Ovary (tissue), 9 donors: ENCODE data around the gene C1orf141. TPM values are rescaled to one million over a fixed set of nuclear protein-coding genes. Genes with fewer than 3 reads are reported as not detected.

Experiments
- DNase-seq, 5 donors: peaks; one replicate each; pipeline ENCODE4 v3.0.0-alpha.2; 2019 to 2020
- H3K27ac ChIP-seq, 2 donors: fragments of 200-600 bp; one replicate each; pipeline versions ENCODE4 v1.5.1 to v1.8.0; 2019 to 2022
- H3K27me3 ChIP-seq: fragments of 200-600 bp; one replicate; pipeline ENCODE4 v1.8.0; 2022
- H3K36me3 ChIP-seq: fragments of 200-600 bp; sonication (generic); one replicate; pipeline ENCODE4 v1.5.1; 2019
- H3K4me1 ChIP-seq: one replicate; pipeline ENCODE4 v1.8.1; 2013; ENCODE audit warnings: mild to moderate bottlenecking, moderate library complexity; ENCODE audit not compliant: insufficient read depth
- H3K4me3 ChIP-seq: fragments of 200-600 bp; sonication (generic); one replicate; pipeline ENCODE4 v1.5.1; 2017
- H3K9me3 ChIP-seq, 2 donors: fragments of 200-600 bp in 1 of 2; sonication (generic) in 1 of 2; one replicate each; pipeline versions ENCODE4 v1.5.1 to v1.8.1; 2013 to 2019; ENCODE audit warnings: mild to moderate bottlenecking in 1 of 2, moderate library complexity in 1 of 2
- CTCF ChIP-seq, 3 donors: fragments of 450-650 bp in 2 of 3; fragments of 200-600 bp in 1 of 3; IDR thresholded peaks; one replicate each; pipeline versions ENCODE4 v1.5.1 to v1.8.0; 2016 to 2022; ENCODE audit warnings: antibody characterized with exemption in 3 of 3, mild to moderate bottlenecking in 1 of 3
- EP300 ChIP-seq: sonication (generic); formaldehyde crosslinking; IDR thresholded peaks from one replicate; pipeline ENCODE4 v1.6.1; 2017; ENCODE audit warnings: antibody characterized with exemption
- POLR2A ChIP-seq: fragments of 450-650 bp; IDR thresholded peaks from one replicate; pipeline ENCODE4 v1.6.1; 2017; ENCODE audit warnings: antibody characterized with exemption, mild to moderate bottlenecking, moderate library complexity
- WGBS, 3 donors: extraction: QIAGEN DNeasy Blood & Tissue Kit in 1 of 3; methylation state at CpG; one replicate each; pipeline versions ENCODE4 v1.1.5 to v1.1.7; 2013 to 2017; 5-methylcytosine and 5-hydroxymethylcytosine counted together
- intact Hi-C, 4 donors: fragments of 100-400 bp; cut with DNase I; formaldehyde crosslinking; loops; one replicate each; pipeline versions ENCODE4 v1.11.0 to v1.15.1; 2022 to 2023
- polyA plus RNA-seq, 2 donors: library from polyadenylated mRNA; stranded (reverse); fragments of 200-250 nt in 1 of 2; fragments of 350-450 nt in 1 of 2; fragmentation: Illumina TruSeq in 1 of 2; extraction: RNeasy Lipid Tissue Mini Kit (QIAGEN cat#74804) in 1 of 2; gene quantifications; one replicate each; pipeline ENCODE4 v1.2.3, GENCODE V29; 2013 to 2014
- total RNA-seq, 7 donors: library from RNA; depleted of rRNA in 2 of 7; stranded (reverse); fragments of >200 nt in 2 of 7; fragmentation: NEBNext Ultra II Directional in 3 of 7; extraction: Animal tissue kit (Norgen Biotek cat#: 25700) in 3 of 7; gene quantifications; one replicate each; pipeline versions ENCODE4 v1.1.0 to v1.2.4, GENCODE V29; 2016 to 2023
- donor health status: DM: no; HTN: no; CAD: no; lungs with moderate emphysema.
- donor health status: DM: no; HTN: no; CAD: no.
- donor health status: Bipolar disorder and iron deficiency.
- donor health status: DM: yes; HTN: yes; CAD: no.
- donor health status: DM: no; HTN: no; CAD: no.
- donor health status: DM: yes; HTN: yes; CAD: no.

Gene C1orf141
- total and polyA plus RNA-seq, 9 donors = 0.24 to 11.2 (median 0.75) TPM; not detected in 3

- Histone ChIP-seq H3K27ac (no peak overlapping the region), H3K4me1 (no peaks in the 10 kb centered on the region), H3K4me3 (no peak overlapping the region), H3K36me3 (no peaks in the 10 kb centered on the region), H3K9me3 (no peaks in the 10 kb centered on the region), H3K27me3 (no peaks in the 10 kb centered on the region)
- WGBS, 3 donors = 34 to 55% (median 43%) methylated on average over 2 of the region's 2 CpGs
- intact Hi-C loops = no loop called here
- TF ChIP-seq EP300 (no peak), POLR2A (no peak), CTCF (IDR thresholded peaks at IDR 0.05) (no peak)
- no peak for DNase-seq
Measured at GRCh38 chr1:67169496-67169895, 34.7 kb upstream of the C1orf141 start.

- TF ChIP-seq CTCF (IDR thresholded peaks at IDR 0.05) (no peak), POLR2A (no peak), EP300 (no peak)
- intact Hi-C loops = no loop called here
- no peaks in the 10 kb centered on the region for H3K36me3 ChIP-seq
- no peaks in the 10 kb centered on the region for H3K4me1 ChIP-seq
- DNase-seq = no peak
- H3K27ac ChIP-seq = no peak within 1 kb of the TSS
- 77 to 92% (median 82%) methylated on average over 4 of the region's 4 CpGs for WGBS, 3 donors
- H3K4me3 ChIP-seq = no peak within 1 kb of the TSS
- no peaks in the 10 kb centered on the region for H3K27me3 ChIP-seq
- no peaks in the 10 kb centered on the region for H3K9me3 ChIP-seq
Measured at GRCh38 chr1:67166196-67166595, 31.4 kb upstream of the C1orf141 start, which contains the start of gene IL23R. Gene IL23R (plus strand): TSS chr1:67166454. CDS start chr1:67168121, 1,667 bp downstream.

- TF ChIP-seq CTCF (IDR thresholded peaks at IDR 0.05) (no peak), POLR2A (no peak), EP300 (no peak)
- intact Hi-C loops = no loop called here
- Histone ChIP-seq H3K27ac (no peak overlapping the region), H3K4me3 (no peak overlapping the region), H3K36me3 (no peaks in the 10 kb centered on the region), H3K9me3 (no peaks in the 10 kb centered on the region), H3K27me3 (no peaks in the 10 kb centered on the region), H3K4me1 (no peaks in the 10 kb centered on the region)
- no peak for DNase-seq
- WGBS, 3 donors = 94 to 96% (median 95%) methylated on average over 4 of the region's 4 CpGs
Measured at GRCh38 chr1:67165468-67166041, 30.8 kb upstream of the C1orf141 start.

- 84 to 89% (median 89%) methylated on average over 2 of the region's 2 CpGs for WGBS, 3 donors
- H3K4me3 ChIP-seq = no peak overlapping the region
- intact Hi-C loops = no loop called here
- no peak overlapping the region for H3K27ac ChIP-seq
- no peak for TF ChIP-seq POLR2A
- no peak for TF ChIP-seq EP300
- no peaks in the 10 kb centered on the region for H3K36me3 ChIP-seq
- no peak for DNase-seq
- no peaks in the 10 kb centered on the region for H3K9me3 ChIP-seq
- H3K4me1 ChIP-seq = no peaks in the 10 kb centered on the region
- H3K27me3 ChIP-seq = no peaks in the 10 kb centered on the region
Measured at GRCh38 chr1:67162954-67163353, 28.2 kb upstream of the C1orf141 start.

- Histone ChIP-seq H3K4me3 (no peak overlapping the region), H3K4me1 (no peaks in the 10 kb centered on the region), H3K9me3 (no peaks in the 10 kb centered on the region), H3K27ac (no peak overlapping the region), H3K36me3 (no peaks in the 10 kb centered on the region), H3K27me3 (no peaks in the 10 kb centered on the region)
- no peak for DNase-seq
- WGBS, 3 donors = 78 to 90% (median 80%) methylated on average over 2 of the region's 2 CpGs
- no peak for TF ChIP-seq EP300
- no peak for TF ChIP-seq POLR2A
- no peak for TF ChIP-seq CTCF (IDR thresholded peaks at IDR 0.05)
- intact Hi-C loops = loop anchor here in 1 of 4 donors (10.0 kb wide), 1 partner anchor 394 kb away; no protein-coding TSS in a partner anchor
Measured at GRCh38 chr1:67159233-67159632, 24.5 kb upstream of the C1orf141 start.
